Transverse colon (tissue), 4 donors: ENCODE data around the gene HNRNPU.
A peak's percentile ranks its signal among the peaks of the same experiment; 100 is the strongest.

Source experiments
- CTCF ChIP-seq, 5 experiments: fragments of 200-600 bp in 3 of 5; fragments of 450-650 bp in 2 of 5; sonication (generic) in 3 of 5; IDR thresholded peaks; 1 replicate in 2 of 5; 2 replicates in 3 of 5; pipeline ENCODE4 v1.5.1; 2016 to 2017; ENCODE audit warnings: antibody characterized with exemption in 5 of 5, inconsistent platforms in 3 of 5, mild to moderate bottlenecking in 2 of 5, moderate library complexity in 1 of 5
- EP300 ChIP-seq: sonication (generic); formaldehyde crosslinking; IDR thresholded peaks from one replicate; pipeline ENCODE4 v1.6.1; 2017; ENCODE audit warnings: antibody characterized with exemption, low read depth
- POLR2AphosphoS5 ChIP-seq, 3 donors: sonication (generic); formaldehyde crosslinking; IDR thresholded peaks; one replicate each; pipeline ENCODE4 v1.6.1; 2016; ENCODE audit warnings: antibody characterized with exemption in 3 of 3

GRCh38 chr1:244837597-244838258 is 26.6 kb downstream of the HNRNPU start:
- TF ChIP-seq EP300 = no peak
- peak in 1 of 3 donors; percentile 30 for TF ChIP-seq POLR2AphosphoS5 (IDR thresholded peaks at IDR 0.05)
- TF ChIP-seq CTCF (IDR thresholded peaks at IDR 0.05) = no peak
